T-helper 22 cell (primary cell): Measurements from ENCODE around the gene DHRS7B.

Experiments used
- DNase-seq: peaks from one replicate; pipeline ENCODE4 v3.0.0-alpha.2; 2020; ENCODE audit warnings: low read depth

The DHRS7B gene

DNA sequence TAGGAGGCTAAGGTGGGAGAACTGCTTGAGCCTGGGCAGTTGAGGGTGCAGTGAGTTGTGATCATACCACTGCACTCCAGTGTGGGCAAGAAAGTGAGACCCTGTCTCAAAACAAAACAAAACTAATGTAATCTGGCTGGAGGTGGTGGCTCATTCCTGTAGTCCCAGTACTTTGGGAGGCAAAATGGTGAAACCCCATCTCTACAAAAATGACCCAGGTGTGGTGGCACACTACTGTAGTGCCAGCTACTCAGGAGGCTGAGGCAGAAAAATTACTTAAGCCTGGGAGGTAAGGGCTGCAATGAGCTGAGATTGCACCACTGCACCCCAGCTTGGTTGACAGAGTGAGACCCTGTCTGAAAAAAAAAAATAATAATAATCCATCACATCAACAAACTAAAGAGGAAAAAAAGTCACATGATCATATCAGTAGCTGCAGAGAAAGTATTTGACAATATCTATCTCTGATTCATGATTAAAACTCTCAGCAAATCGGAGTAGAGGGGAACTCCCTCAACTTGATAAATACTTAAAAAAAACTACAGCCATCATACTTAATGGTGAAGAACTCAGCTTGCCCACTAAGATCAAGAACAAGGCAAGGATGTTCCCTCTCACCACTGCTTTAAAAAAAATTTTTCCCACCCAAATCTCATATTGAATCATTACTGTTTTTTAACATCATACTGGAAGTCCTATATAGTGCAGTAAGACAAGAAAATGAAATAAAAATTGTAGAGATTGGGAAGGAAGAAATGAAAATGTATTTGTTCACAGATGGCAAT lies 31.0 kb downstream of the DHRS7B start:
- no peak for DNase-seq

DNA sequence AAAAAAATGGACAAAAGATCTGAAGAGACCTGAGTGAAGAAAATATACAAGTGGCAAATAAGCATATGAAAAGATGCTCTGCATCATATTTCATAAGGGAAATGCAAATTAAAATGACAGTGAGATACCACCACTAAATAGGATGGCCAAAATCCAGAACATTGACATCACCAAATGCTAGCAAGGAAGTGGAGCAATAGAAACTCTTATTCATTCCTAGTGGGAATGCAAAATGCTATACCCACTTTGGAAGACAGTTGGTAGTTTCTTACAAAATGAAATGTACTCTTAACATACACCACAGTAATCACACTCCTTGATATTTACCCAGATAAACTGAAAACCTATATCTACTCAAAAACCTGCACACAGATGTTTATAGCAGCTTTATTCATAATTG lies 33.6 kb downstream of the DHRS7B start:
- no peak for DNase-seq

DNA sequence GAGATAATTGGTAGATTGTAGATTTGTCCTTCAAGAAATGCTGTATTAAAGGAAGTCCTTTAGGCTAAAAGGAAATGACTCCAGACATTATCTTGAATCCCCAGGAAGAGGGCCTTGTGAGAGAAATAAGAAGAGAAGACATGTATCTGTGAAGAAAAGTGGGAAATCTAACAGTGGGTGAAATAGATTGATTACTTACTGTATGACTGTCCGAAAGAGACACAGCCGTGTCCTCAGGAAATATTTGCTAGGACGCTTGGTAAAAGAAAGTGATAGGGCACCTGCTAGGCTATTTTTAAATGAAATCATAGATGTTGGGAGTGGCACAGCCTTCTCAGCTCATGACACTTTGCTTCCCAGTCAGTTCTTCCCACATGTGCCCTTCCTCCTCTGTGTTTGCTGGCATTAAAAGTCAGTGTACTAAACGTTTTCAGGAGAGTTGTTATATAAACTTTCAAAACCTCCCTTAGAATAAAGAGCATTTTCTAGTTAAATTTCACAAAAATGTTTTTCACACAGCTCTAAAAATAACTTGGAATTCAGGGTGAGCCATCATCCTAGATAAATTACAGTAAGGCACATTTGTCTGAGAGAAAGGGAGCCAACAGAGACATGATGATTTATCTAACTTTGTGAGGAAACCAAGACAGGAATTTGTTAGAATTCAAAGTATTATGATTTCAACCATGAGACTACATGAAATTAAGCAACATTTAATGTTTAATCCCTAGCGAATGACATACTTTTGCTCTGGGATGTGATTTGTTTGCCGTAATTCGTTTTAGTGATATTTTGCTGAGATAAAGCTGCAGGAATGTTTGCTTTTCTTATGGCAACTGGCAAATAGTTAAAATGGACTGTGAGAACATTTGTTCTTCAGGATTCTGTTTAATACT lies 35.0 kb downstream of the DHRS7B start:
- DNase-seq: no peak

DNA sequence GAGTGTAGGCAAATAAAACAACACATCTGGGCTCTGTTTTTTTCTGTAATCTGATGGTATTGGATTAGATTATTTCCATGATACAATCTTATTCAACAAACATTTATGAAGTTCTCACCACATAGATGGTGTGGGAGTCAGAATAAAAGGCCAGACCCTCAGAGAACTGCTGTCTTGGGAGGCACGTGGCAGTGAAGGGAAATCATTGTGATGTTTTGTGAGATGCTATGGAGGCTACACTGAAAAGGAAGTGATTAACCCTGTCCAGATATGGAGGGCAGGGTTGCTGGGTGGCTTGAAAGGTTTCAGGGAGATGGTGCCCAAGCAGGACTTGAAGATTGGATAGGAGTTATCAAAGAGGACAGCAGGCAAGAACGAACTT lies 35.6 kb downstream of the DHRS7B start:
- no peak for DNase-seq

DNA sequence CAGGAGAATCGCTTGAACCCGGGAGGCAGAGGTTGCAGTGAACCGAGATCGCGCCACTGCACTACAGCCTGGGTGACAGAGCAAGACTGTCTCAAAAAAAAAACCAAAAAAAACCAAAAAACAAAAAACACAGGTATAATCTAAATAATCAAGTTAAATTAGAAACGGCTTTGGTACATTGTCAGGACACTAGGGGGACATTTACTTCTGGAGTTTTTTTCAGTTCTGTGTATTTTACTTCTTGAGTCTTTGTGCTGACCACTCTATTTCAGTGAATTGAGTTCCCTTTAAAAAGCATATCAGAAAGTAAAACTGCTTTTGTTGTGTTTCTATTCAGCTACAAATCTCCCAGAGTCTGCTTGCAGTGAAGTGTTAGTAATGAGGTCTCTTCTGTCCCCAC lies 36.3 kb downstream of the DHRS7B start:
- no peak for DNase-seq

DNA sequence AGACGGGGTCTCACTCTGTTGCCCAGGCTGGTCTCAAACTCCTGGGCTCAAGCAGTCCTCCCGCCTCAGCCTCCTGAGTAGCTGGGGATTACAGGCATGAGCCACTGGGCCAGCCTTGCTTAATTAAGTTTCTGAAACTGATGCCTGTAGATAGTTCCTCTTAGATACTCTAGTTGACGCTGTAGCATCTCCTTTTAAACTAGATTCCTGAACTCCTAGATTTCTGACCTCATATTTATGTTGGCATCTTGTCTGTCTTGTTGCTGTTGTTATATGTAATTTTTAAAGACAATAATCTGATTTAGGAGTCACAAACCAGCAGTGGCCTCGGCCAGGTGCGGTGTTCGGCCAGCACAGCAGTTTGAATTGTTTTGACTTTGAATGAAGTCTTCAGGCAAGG lies 37.5 kb downstream of the DHRS7B start:
- no peak for DNase-seq

DNA sequence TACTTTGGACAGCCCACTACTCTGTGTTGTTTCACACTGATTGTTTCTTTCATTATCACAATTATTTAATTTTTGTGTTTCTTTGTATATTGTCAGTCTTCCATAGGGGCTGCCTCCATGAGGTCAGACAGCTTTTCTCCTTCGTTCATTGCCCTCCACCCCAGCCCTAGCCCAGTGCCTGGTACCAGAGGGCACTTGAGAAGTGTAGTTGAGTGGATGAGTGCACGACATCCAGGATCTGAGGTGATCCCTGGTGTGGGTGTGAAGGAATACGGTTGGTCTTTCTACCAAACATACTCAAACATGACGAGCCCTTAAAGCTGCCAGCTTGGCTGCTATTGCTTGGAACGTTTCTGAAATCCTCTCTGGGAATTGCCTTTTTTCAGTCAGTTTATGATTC lies 37.9 kb downstream of the DHRS7B start:
- no peak for DNase-seq

DNA sequence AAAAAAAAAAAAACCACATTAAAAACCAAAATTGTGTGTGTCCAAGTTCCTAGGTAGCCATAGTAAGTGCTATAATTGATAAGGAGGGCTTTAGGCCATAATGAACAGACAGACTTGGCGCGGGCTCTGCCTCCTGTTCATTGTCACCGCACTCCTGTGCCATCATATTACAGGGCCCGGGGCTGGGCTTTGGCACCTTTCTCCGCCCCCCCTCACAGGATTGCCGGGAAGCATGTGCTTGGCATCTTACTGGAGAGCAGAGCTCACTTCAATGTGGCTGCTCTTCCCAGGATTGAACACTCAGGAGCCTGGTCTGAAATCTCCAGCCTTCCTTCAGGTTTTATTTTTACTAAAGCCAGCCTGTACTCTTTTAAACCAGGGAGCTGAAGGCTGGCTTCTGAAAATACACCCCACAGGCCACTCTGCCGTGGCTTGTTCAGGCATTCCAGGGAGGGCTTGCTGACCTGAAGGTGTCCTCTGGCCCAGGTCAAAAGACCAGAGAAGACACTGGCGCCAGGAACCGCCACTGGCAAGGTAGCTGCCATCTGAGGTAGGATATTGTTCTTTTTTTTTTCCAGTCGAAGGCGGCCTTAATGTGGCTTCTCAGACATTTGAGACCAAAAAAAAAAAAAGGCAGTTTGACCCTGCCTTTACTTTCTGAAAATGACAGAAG lies 39.3 kb downstream of the DHRS7B start:
- DNase-seq: no peak

DNA sequence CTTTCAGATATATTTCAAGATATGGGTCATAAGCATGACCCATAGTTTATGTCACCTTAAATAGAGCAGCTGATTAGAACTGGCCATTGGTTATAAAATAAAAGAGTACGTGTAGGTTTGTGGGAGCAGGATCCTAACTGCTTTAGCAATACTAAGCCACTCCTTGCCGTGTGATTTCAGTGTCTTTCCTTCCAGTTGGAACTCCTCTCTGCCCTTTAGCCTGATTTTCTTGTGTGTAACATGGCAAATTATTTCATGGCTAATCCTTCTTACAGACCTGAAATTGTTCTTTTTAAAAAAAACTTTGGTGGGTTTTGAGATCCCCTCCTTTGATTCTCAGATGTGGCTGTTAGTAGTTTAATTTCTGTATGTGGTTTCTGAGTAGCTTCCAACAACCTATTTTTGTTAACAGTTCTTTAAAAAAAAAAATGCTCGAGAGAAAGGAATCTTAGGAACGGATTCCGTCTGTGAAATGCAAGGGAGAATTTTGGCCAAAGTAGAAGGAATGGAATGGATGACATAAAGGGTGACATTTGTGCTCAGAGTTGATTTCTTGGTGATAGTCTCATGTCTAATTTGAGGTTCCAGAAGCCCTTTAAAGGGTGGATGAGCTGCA lies 39.9 kb downstream of the DHRS7B start:
- no peak for DNase-seq

DNA sequence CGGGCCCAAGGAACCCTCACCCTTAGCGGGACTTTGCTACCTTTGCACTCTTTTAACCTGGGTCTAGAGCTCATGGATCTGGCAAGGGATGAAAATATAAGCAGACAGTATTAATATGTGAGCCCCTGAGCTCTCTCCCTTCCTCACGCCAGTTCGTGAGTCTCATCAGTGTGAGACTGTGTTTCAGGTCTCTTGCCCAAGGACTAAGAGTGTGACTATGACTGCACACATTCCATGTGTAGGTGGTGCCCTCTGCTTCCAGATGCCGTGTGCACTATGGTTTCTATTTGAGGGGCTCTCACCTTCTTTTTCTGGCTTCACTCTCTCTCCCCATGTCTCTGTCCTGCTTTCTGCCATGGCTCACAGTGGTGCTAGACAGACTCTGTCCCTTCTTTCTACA lies 40.5 kb downstream of the DHRS7B start:
- no peak for DNase-seq

DNA sequence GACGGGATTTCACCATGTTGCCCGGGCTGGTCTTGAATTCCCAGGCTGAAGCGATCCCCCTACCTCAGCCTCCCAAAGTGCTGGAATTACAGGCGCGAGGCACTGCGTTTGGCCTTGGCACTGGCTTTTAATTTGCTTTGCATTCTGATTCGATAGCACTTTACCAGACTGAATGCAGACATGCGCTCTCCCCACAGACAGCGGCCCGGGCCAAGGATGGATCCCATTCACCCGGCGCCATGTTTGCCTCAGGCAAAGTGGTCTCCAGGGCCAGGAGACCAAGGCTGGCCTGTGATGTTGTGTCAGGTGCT lies 41.7 kb downstream of the DHRS7B start:
- DNase-seq: no peak

DNA sequence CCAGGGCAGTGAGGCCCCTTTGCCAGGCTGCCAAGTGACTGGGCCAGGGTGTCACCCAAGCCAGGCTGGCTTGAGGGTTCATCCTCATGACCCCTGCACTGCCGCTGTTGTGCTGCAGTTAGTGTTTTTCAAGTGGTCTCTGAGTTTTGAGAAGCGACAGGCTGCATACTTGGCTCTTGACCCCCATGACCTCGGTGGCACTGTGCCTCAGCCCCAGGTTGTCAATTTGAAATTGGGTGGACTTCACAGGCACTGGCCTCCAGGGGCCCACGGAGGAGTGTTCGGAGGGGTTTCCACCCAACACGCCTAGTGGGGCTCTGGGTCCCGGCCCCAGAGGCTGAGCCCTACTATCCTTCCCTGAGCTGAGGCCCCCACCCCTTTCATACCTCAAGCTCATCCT lies 42.7 kb downstream of the DHRS7B start:
- no peak for DNase-seq

DNA sequence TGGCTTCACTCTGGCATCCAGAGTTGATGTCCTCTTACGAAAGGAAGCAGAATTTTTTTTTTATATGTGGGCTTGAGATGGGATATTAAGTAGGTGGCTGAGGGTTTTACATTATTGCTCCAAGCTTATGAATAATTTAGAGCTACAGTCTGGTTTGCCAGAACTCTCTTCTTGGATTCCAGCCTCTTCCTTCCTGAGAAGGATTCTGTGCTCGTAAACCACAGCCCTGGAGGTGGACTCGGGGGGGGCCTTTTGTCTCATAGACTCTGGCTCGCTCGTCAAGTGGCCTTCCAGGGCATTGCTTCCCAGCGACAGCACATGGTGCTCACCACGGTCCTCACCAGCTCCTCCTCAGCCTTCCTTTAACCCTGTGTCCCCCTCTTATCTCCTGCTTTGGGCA lies 44.0 kb downstream of the DHRS7B start:
- DNase-seq: no peak

DNA sequence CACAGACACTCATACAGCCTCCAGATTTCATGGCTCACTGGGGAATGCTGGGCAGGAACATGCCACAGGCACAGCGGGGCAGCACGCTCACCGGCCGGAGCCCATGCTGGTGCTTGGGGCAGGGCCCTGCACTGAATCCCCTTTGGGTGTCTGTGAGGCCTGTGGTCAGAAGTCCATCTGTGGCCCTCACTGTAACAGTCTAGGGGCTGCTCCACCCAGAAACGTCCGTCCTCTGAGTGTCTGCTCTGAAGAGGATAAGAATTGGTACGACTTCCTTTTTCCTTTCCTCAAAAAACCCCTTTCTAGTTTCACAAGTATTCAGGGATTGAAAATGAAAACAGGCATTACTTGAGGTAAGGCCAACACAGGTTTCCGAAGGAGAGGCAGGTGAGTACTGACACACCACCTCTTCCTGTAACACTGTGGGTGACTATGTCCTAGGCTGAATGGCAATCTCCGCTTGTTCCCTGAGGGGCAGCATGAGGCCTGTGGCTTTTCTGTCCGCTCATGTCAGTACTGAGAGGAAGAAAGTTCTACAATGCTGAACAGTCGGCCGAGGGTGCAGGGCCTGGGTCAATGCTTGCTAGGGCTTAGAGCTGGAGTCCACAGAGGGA lies 44.7 kb downstream of the DHRS7B start:
- DNase-seq: no peak

DNA sequence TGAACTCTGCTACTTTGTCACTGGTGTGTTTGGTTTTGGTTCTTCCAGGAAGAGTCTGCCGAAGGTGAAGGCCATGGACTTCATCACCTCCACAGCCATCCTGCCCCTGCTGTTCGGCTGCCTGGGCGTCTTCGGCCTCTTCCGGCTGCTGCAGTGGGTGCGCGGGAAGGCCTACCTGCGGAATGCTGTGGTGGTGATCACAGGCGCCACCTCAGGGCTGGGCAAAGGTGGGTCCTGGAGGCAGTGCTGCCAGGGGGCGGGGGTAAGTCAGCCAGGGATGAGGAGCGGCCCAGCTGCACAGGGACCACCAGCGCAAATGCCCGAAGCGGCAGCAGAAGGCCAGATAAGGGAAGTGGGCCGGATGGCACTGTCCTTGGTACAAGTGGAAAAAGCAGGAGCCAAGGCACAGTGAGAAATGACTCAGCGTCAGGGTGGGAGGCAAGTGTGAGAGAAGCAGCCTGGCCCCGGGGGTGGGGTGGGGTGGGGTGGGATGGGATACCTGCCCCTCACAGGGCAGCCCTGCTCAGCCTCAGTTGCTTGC lies 45.3 kb downstream of the DHRS7B start:
- DNase-seq: no peak

DNA sequence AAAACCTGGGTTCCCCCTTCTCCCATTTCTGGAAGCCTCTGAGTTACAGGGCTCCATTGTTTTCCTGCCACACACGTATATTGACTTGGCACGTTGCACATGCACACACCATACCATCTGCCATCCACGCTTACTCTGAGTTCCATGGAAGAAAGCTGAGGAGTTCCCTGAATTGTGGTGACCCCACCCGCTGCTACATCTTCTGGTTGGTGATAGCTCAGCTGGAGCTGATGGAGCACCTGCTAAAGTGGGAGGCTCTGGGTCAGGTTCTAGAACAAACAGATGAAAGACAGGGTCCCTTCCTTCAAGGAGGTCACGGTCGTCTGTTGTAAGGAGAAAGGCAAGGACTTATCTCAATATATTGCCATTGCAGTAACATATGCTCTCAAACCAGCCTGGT lies 46.1 kb downstream of the DHRS7B start:
- no peak for DNase-seq

DNA sequence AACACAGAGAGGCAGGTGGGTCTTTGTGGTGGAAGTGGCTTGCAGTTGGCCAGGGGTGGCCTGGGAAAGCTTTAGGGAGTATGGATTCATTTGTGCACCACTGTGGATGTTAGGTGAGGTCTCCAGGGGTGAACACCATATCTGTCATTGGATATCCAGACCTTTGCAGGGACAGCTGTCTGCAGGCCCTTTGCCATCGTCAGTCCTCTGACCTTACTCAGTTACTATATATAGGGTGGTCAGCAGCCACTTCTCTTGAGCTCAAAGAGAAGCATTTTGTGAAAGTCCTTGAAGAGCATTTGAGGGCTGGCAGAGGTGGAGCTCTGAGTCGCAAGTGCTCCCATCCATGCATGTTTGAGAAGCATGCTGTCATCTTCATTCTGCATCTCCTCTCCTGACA lies 46.8 kb downstream of the DHRS7B start:
- DNase-seq: no peak

DNA sequence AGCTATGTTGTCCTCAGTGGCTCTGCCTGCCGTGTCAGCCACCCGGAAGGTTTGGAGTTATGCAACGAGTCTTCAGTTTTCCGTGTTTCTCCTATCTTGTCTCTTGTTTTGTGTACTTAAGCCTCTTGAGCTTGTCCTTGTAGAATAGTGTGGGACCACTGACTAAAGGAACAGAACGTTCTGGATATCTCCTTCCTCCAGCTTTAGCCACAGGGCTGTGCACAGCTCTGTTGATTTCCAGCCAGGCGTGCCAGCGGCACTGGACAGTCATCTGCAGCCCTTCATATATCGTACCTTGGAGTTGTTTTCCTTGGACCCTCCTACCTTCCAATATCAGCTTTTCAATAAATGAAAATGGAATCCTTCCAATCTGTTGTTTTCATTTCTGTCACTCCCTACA lies 47.4 kb downstream of the DHRS7B start:
- DNase-seq: no peak

DNA sequence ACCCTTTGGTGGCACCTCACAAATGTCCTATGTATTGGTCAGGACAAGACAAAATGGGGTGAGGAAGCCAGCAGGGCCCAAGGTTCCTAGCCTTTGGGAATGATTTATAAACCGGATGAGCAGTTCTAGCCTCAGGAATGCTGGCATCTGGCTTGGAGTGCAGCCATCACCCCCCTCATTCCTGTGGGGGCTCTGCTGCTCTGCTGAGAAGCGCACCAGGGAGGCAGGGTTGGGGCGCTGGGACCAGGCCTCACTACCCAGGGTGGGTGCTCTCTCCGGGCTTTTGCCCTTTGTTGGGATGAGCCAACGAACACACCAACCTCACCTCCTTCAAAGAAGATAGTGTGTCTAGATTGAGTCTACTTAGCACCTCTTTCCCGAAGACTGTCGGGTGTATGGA lies 47.9 kb downstream of the DHRS7B start:
- DNase-seq: no peak

DNA sequence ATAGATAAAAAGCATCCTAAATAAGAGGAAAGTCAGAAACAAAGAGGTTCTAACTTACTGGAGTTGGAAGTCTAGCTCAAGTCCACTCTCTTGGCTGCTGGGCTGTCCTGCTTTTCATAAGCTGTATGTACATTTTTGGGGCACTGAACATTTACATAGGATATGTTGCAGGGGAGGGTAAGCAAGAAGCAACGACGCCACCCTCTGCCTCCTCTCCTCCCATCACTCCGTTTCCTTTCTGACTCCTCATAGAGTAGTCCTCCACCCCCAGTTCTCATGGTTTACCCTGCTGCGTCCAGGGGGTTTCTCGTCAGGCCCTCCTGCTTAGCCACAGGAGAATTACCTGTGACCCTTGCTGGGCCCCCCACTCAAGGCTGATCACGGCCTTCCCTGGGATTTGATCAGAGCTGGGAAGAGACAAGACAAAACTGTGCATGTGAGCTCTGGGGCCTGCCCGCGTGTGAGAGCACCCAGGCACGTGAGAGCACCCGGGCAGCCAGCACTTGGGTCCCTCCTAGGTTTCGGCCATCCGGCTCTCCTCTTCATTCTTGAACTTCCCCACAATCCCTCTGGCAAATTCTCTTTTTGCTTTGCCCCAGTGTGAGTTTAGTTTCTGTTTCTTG lies 50.1 kb downstream of the DHRS7B start:
- no peak for DNase-seq

DNA sequence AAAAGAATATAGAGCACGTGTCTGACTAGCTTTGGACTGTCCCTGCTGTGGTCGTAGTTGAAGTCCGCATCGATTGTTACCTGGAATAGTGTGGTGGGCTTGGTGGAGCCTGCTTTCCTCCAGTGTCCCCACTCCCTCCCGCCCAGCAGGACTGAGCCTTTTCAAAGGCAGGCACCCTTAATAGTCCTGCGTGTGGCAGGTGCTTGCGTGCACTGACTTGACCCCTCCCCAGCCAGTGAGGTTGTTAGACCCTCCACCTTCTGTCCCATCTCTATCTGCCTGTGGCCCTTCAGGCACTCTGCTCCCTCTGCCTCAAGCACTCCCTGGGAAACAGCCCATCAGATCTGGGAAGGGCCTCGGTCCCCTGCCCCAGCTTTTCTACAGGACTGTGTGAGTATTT lies 50.6 kb downstream of the DHRS7B start:
- no peak for DNase-seq
